Stimulated activated CD4-positive, alpha-beta T cell treated with anti-CD3 and anti-CD28 coated beads, Interleukin-12 subunit alpha, Interleukin-12 subunit beta, amount 100 ng/mL, for 4 hours (primary cell): ENCODE results near the gene AMIGO2.
A peak's percentile ranks its signal among the peaks of the same experiment; 100 is the strongest.

ENCODE experiments used
- DNase-seq: peaks from one replicate; pipeline ENCODE4 v3.0.0-alpha.2; 2020

AMIGO2 gene

GRCh38 chr12:47097276-47097896 lies 17.6 kb upstream of the AMIGO2 start:
- DNase-seq, result no peak

GRCh38 chr12:47095446-47096236 lies 15.9 kb upstream of the AMIGO2 start:
- no peak for DNase-seq

- no peak for DNase-seq
These were observed 15.0 kb upstream of the AMIGO2 start for GRCh38 chr12:47094804-47095203.

- DNase-seq, result no peak
These were observed 11.2 kb upstream of the AMIGO2 start for GRCh38 chr12:47091009-47091408.

- DNase-seq, result no peak
These were observed 8.5 kb upstream of the AMIGO2 start for GRCh38 chr12:47088021-47088944.

GRCh38 chr12:47087088-47087688 lies 7.4 kb upstream of the AMIGO2 start:
- DNase-seq, result no peak

- DNase-seq, result peak; percentile 13
These were observed 6.1 kb upstream of the AMIGO2 start for GRCh38 chr12:47085815-47086252.

- DNase-seq, result no peak
These were observed 4.4 kb upstream of the AMIGO2 start for GRCh38 chr12:47084172-47084571.

- DNase-seq, result no peak
These were observed 3.2 kb upstream of the AMIGO2 start for GRCh38 chr12:47082796-47083621.

- no peak for DNase-seq
These were observed 2.5 kb upstream of the AMIGO2 start for GRCh38 chr12:47082283-47082682.

- peak; percentile 44 for DNase-seq
These were observed 1.2 kb upstream of the AMIGO2 start for GRCh38 chr12:47080725-47081502.

- peak; percentile 41 for DNase-seq
These were observed 394 bp upstream of the AMIGO2 start for GRCh38 chr12:47079981-47080724.

- peak; percentile 34 for DNase-seq
These were observed 859 bp downstream of the AMIGO2 start for GRCh38 chr12:47078733-47079467.

GRCh38 chr12:47078086-47078395 lies 1.7 kb downstream of the AMIGO2 start:
- DNase-seq, result no peak

- DNase-seq, result no peak
These were observed 2.3 kb downstream of the AMIGO2 start for GRCh38 chr12:47077206-47078085.

- DNase-seq, result no peak
These were observed 4.3 kb downstream of the AMIGO2 start for GRCh38 chr12:47075192-47076084.

GRCh38 chr12:47074757-47075156 lies 5.0 kb downstream of the AMIGO2 start:
- DNase-seq, result no peak

GRCh38 chr12:47073951-47074350 lies 5.8 kb downstream of the AMIGO2 start:
- no peak for DNase-seq
